GM18867 (cell line): ENCODE results near the gene PGBD2.
"Not testable (repeated sequence)": the region's sequence is repeated elsewhere in the genome, so short reads cannot be mapped to it uniquely, and the experiment has no call there.

ENCODE experiments used
- ATAC-seq: cut with Tn5 transposase; IDR thresholded peaks from one replicate; pipeline ENCODE4 v1.9.1; 2021; ENCODE audit warnings: mild to moderate bottlenecking, moderate library complexity; ENCODE audit not compliant: unreplicated experiment

PGBD2 gene

DNA sequence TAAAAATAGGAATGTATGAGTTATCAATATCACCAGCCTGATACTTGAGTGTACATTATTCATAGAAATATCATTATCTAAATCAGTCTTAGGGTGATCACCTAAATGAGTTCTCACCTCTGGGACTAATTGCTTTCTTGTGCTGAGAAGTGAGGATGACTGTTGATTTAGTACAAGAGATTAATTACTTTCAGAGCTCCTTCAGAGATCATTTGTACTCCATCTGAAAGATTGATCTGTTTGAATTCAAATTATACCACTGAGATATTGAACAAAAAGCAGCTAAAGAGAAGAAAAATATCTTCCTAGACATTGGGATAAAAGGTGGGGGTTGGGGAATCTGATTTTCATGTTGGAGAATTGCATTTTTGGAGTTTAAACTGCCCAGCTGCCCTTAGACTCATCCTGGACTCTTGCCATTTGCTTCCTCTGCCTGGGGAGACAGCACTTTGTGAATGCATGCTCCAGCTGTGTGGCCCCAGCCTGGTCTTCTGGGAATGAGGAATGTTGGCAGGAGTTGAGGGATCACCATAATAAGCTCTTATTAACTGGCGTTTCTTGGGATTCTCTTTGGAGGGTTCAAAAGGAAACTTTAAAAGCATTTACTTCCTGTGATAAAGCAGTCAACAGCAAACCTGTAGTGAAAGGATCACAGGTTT lies 19.7 kb upstream of the PGBD2 start:
- no peak for ATAC-seq

DNA sequence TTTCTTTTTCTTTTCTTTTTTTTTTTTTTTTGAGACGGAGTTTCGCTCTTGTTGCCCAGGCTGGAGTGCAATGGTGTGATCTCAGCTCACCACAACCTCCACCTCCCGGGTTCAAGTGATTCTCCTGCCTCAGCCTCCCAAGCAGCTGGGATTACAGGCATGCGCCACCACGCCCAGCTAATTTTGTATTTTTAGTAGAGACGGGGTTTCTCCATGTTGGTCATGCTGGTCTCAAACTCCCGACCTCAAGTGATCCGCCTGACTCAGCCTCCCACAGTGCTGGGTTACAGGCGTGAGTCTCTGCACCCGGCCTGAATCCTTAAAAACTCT lies 16.2 kb upstream of the PGBD2 start:
- not testable (repeated sequence) for ATAC-seq

DNA sequence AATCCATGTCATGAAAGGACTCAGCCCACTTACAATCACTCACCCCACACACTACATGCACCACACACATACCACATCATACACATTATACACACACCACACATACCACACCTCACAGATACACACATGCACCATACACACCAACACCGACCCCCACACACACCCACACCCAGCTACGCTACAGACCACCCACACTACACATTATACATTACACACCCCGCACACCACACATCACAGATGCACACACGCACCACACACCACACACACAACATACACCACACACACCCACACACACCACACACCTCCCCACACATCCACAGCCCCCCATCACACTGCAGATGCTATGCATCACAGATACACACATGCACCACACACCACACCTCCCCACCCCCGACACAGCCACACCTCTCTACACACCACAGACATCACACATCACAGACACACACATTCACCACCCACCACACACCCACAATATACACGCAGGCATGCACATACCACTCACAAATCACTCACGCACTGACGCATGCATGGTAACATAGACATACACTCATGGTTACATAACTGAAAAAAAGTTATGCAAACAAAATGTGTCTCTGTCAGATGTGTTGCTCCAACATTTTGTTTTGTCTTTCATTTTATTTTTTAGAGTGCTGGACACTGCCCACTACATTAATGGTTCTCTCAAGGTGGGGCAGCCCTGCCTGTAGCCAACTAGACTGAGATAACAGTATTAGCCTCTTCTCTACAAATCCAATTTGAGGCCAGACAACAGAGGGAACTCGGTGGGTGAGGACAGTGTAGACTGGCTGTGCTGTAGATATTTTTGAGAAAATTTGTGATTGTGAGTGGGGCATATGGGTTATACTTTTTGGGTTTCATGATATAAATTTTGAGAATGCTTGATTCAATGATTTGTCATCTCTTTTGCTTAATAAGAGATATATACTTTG lies 15.2 kb upstream of the PGBD2 start:
- ATAC-seq = no peak

DNA sequence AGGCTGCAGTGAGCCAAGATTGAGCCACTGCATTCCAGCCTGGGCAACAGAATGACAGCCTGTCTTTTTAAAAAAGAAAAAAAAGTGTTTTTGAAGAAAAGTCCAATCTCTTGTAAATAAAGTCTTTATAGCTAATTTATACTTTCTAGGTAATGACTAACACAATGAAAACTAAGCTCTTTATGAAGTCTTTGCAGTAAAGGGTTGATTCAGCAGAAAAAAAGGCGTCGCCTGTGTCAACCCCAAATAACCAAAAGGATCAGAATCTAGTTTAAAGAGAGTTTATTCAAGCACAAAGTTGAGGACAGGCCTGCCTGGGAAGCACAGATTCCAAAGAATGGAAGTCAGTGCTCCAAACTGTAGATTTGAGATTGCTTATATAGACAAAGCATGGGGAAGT lies 14.3 kb upstream of the PGBD2 start:
- no peak for ATAC-seq

DNA sequence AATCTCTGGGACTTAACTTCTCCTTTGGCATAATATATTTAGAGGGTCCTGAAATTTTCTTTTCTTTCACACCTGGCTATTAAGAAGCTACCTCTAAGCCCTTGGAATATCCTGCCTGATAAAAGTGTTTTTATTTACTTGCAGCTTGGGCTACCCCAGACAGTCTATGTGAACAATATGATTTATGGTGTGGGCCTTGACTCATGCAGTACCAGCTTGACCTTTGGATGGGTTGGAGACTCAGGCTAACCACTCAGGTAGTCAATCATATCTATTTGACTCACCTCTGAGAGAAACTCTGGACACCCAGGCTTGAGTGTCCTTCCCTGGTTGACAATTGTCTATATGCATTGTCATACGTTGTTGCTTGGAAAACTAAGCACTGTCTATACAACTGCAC lies 13.4 kb upstream of the PGBD2 start:
- ATAC-seq = no peak

DNA sequence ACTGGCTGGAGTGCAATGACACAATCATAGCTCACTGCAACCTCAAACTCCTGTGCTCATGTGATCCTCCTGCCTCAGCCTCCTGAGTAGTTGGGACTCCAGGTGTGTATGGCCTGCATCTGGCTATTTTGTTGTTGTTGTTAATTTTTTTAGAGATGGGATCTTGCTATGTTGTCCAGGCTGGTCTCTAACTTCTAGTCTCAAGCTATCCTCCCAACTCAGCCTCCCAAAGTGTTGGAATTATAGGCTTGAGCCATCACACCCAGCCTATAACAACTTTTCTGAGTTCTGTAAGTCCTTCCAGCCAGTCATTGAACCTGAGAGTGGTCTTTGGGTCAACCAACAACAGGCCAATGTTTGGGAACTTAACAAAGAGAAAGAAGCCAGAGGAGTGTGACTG lies 11.2 kb upstream of the PGBD2 start:
- ATAC-seq = no peak

DNA sequence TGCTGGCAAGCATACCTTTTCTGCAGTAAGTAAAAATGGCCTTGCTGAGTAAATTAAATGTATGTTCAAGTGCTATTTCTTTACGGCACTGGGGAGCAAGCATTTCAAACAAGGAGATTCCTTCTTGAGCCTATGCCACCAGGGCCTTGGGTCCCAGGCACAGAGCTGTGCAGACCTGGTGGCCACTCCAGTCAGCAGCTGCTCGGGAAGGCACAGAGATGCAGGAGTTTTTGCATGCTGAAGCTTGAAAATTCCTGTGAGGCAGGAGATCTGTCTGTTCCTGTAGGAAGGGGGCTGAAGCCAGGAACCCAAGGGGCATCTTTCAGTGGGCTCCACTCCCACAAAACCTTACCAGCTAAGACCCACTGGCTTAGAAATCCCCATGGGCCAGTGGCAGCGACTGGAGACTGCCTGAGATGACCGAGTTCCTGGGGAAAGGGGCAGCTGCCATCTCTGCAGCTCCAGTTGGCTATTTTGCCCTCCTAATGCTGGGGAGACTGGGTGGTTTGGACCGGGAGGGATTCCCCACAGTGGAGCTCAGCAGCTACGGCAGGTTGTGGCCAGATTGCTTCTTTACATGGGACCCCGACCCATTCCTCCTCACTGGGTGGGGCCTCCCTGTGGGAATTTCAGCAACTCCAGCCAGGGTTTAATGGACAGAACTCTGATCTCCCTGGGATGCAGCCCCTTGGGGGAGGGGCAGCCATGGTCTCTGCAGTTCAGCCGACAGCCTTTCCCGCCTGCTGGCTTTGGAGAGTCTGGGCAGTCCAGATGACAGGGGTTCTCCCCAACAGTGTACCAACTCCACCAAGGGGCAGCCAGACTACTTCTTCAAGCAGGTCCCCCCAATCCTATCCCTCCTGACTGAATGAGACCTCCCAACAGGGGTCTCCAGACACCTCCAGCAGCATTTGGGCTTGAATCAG lies 8.4 kb upstream of the PGBD2 start:
- ATAC-seq = no peak

DNA sequence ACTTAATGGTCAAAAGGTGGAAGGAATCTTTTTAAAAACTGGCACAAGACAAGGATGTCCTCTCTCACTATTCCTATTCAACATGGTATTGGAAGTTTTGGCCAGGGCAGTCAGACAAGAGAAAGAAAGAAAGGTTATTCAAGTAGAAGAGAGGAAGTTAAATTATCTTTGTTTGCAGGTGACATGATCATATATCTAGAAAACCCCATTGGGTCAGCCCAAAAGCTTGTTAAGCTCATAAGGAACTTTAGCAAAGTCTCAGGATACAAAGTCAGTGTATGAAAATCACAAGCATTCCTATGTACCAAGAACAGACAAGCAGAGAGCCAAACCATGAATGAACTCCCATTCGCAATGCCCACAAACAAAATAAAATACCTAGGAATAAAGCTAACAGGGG lies 5.4 kb upstream of the PGBD2 start:
- ATAC-seq = no peak

DNA sequence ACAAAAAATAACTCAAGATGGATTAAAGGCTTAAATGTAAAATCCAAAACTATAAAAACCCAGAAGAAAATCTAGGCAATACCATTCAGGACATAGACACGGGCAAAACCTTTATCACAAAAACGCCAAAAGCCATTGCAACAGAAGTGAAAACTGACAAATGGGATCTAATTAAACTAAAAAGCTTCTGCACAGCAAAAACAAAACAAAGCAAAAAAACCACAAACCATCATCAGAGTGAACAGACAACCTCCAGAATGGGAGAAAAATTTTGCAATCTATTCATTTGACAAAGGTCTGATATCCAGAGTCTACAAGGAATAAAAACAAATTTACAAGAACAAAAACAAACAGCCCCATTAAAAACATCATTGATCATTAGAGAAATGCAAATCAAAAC lies 4.5 kb upstream of the PGBD2 start:
- no peak for ATAC-seq

DNA sequence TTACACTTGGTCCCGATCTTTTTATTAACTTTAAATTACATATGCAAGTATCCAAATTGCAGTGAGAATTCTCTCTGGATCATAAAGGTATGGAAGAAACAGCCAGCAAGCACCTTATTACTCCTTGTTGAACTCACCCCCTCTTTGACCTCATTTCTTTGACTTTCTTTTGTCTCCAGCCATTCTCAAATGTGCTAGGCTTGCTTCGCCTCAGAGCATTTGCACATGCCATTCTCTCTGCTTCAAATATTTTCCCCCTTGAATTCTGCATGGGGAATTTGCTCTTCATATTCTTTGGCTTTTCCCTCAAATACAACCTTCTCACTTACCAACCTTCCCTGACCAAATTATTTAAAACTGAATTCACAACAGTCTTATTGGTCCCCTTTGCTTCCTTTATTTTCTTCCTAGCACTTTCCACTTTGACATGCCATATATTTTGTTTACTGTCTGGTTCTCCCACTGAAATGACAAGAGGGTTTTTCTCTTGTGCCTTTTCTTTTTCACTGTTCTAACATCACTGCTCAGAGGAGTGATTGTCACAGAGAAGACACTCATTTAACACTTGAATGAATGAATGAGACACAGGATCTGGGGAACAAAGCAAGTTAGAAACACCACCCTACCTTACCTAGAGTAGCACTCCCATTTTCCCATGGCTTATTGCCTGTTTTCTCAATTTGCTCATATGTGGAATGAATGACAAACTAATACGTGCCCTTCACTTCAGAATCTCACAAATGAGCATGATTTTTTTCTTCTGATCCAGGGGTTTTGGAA lies 1.4 kb upstream of the PGBD2 start:
- no peak for ATAC-seq

DNA sequence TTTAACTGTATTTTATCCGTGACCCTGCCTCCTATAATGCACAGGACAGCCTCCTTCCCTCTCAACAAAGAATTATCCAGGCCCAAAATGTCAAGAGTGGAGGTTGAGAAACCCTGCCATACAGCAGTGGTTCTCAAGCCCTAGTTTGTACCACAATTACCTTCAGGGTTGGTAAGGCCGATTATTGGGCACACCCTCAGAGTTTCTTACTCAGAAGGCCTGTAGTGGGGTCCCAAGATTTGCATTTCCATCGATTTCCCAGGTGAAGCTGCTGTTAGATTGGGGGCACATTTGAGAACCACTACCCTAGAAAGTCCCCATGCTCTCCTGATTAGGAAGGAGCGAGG lies 400 bp upstream of the PGBD2 start:
- no peak for ATAC-seq

DNA sequence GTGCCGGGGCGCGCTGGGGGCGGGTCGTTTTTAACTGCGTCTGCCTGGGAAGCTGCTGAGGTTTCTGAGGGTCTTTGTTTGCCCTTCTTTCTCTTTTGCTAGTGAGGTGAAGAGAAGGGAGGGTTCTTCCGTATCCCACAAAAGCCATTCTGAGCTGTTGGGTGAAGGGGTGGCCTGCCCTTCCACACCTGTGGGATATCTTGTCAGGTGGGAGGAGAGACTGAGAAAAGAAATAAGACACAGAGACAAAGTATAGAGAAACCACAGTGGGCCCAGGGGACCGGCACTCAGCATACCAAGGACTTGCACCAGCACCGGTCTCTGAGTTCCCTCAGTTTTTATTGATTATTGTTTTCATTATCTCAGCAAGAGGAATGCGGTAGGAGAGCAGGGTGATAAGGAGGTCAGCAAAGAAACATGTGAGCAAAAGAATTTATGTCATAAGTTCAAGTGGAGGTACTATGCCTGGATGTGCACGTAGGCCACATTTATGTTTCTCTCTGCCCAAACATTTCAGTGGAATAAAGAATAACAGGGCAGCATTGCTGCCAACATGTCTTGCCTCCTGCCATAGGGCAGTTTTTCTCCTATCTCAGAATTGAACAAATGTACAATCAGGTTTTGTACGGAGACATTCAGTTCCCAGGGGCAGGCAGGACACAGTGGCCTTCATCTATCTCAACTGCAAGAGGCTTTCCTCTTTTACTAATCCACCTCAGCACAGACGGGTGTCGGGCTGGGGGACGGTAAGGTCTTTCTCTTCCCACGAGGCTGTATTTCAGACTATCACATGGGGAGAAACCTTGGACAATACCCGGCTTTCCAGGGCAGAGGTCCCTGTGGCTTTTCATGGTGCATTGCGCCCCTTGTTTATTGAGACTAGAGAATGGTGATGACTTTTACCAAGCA lies 972 bp downstream of the PGBD2 start:
- ATAC-seq = peak; percentile 17

DNA sequence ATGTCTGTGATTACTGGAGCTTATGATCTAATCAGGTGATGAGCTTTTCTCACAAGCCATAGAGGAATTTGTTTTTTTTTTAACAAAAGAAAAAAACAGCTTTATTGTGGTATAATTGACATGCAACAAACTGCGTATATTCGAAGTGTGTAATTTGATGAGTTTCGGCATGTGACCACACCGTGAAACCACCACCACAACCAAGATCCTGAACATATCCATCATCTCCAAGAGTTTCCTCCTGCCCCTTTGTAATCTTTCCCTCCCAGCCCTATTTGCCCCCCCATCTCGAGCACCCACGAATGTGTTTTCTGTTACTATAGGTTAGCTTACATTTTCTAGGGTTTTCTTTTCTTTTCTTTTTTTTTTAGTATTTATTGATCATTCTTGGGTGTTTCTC lies 4.7 kb downstream of the PGBD2 start:
- ATAC-seq = no peak

DNA sequence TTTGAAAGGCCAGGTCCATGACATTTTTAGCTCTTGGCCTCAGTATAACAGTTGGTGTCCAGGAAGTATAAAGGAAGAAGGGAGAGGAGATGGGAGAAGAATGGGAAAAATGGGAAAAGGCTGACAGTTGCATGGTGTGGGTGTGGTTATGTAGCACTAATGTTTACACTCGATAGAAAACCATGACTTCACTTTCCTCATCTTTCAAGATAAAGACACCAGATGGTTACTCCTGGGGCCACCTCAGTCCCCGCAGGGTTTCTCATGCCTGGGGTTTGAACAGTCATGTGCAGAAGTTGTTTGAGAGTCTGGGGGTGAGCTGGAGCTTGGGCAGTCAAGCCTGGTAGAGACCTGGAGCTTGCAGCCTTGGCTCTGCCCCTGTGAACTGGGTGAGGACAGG lies 7.9 kb downstream of the PGBD2 start:
- no peak for ATAC-seq

DNA sequence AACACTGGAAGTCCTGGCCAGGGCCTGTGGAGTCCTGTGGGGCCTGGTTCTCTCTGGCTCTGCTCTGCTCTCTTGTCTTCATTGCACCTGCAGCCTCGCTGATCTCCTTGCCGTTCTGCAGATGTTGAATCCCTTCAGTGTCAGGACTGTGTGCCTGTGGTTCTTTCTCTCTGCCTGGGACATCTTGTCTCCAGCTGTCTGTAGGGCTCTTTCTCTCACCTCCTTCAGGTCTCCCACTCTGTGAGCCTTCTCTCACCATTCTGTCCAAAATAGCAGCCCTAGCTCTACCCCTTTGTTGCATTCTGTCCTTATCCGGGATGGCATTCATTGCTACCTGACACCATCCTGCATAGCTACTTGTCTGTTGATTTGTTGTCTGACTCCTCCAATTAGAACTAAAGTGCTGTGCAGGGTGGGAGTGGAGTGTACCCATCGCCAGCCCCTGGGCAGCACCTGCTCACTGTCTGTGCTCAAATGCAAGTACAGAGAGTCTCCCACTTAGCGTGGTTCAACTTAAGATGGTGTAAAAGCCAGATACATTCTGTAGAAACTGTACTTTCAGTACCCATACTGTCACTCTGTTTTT lies 8.9 kb downstream of the PGBD2 start:
- ATAC-seq = no peak

DNA sequence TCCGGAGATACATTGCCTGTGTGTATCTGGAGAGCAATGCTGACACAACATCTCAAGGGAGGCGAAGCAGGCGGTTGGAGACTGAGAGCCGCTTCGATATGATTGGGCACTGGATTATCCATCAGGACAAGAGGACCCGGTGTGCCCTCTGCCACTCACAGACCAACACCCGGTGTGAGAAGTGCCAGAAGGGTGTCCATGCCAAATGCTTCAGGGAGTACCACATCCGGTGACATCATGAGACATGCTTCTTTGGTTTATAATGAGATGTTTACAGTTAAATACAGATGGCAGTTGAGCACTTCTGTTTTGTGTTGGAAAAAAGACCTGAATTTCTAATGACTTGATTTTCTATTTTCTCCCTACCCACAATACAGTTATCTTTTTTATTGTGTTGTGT lies 12.1 kb downstream of the PGBD2 start:
- ATAC-seq = no peak

DNA sequence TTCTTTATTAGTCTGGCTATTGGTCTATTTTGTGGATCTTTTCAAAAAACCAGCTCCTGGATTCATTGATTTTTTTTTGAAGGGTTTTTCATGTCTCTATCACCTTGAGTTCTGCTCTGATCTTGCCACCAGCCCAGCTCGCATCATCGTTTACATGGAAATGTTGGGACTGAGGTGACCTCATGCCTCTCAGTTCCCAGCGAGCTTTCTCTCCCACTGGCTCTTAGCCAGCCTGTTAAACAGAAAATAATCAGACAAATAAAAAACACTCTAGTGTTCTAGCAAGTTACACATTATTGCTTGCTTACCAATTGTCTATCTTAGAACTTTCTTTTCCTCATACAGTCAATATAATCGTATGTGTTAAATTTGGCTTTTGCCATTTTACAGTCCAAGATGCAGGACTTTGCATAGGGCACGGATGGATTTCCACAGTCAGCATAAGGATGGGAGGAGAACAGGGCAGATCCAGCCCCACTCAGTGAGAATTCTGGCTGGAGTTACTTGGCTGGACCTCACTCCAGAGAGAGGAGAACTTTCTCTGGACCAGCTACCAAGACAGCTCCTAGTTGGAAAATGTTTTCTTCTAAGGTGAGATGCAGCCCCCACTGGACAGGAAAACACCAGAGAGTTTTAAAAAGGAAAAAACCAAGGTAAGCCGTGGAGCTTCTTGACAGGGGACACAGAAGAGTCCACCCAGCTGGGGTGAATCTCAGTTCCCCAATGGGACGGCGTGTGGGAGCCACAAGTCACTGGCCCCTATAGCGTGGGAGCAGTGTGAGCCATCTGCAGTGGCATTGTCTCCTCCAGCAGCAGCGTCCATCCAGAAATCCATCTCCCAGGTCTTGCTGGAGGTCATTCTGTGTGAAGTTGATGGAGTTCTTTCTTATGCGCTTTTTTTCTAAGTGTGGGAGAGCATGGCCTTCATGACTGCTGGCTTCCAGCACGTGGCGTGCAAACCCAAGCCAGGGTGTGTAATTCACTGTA lies 17.6 kb downstream of the PGBD2 start:
- ATAC-seq = no peak
